ENCODE results near the gene KCNK2.

DNA sequence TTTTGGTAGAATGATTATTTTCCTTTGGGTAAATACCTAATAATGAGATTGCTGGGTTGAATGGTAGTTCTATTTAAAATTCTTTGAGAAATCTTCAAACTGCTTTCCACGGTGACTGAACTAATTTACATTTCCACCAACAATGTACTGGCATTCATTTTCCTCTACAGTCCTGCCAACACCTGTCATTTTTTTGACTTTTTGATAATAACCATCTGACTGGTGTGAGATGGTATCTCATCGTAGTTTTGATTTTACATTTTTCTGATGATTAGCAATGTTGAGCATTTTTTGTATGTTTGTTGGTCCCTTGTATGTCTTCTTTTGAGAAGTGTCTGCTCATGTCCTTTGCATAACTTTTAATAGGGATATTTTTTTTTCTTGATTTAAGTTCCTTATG is 23.5 kb downstream of the KCNK2 start:
- no peak for TF ChIP-seq EZH2phosphoT487 (IDR thresholded peaks at IDR 0.05; ENCODE audit: borderline replicate concordance)
- TF ChIP-seq, protein P1, sequence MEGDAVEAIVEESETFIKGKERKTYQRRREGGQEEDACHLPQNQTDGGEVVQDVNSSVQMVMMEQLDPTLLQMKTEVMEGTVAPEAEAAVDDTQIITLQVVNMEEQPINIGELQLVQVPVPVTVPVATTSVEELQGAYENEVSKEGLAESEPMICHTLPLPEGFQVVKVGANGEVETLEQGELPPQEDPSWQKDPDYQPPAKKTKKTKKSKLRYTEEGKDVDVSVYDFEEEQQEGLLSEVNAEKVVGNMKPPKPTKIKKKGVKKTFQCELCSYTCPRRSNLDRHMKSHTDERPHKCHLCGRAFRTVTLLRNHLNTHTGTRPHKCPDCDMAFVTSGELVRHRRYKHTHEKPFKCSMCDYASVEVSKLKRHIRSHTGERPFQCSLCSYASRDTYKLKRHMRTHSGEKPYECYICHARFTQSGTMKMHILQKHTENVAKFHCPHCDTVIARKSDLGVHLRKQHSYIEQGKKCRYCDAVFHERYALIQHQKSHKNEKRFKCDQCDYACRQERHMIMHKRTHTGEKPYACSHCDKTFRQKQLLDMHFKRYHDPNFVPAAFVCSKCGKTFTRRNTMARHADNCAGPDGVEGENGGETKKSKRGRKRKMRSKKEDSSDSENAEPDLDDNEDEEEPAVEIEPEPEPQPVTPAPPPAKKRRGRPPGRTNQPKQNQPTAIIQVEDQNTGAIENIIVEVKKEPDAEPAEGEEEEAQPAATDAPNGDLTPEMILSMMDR (conservative IDR thresholded peaks at IDR 0.05; ENCODE audit: low read length) = no peak
